Natural killer cell treated with Interleukin-12 subunit alpha and Interleukin-12 subunit beta and Interleukin-15 and Interleukin-18, amount 100 ng/mL, for 72 hours (primary cell): ENCODE results near the gene LRRC34. TPM values are rescaled to one million over a fixed set of nuclear protein-coding genes. Genes with fewer than 3 reads are reported as not detected.

ENCODE experiments used
- ATAC-seq, 2 donors: fragments of 150-1000 bp; cut with Tn5 transposase in 1 of 2; sonication (Bioruptor Pico), chemical (Tn5 transposase) in 1 of 2; 2 replicates each; pipeline ENCODE4 v1.10.0; 2021
- DNase-seq: peaks from one replicate; pipeline ENCODE4 v3.0.0; 2022; ENCODE audit warnings: low spot score
- H3K27ac Mint-ChIP-seq, 2 donors: 1 replicate in 1 of 2; 2 replicates in 1 of 2; pipeline ENCODE4 v1.8.0; 2022; ENCODE audit warnings: mixed read lengths in 2 of 2, mild to moderate bottlenecking in 1 of 2, moderate library complexity in 1 of 2
- H3K27me3 Mint-ChIP-seq, 2 donors: 1 replicate in 1 of 2; 2 replicates in 1 of 2; pipeline ENCODE4 v1.8.0; 2022; ENCODE audit warnings: mixed read lengths in 2 of 2
- H3K36me3 Mint-ChIP-seq: one replicate; pipeline ENCODE4 v1.8.0; 2022; ENCODE audit warnings: mixed read lengths
- H3K4me1 Mint-ChIP-seq, 2 donors: 1 replicate in 1 of 2; 2 replicates in 1 of 2; pipeline ENCODE4 v1.8.0; 2022; ENCODE audit warnings: low read depth in 2 of 2, mixed read lengths in 2 of 2, mild to moderate bottlenecking in 1 of 2
- H3K4me3 Mint-ChIP-seq: one replicate; pipeline ENCODE4 v1.8.0; 2022; ENCODE audit warnings: mixed read lengths
- H3K9me3 Mint-ChIP-seq: 2 replicates; pipeline ENCODE4 v1.8.0; 2022; ENCODE audit warnings: mixed read lengths
- total RNA-seq, 2 donors: library from RNA; stranded (reverse); gene quantifications; one replicate each; pipeline ENCODE4 v1.2.3, GENCODE V29; 2022

The LRRC34 gene
- total RNA-seq, 2 donors from 2014 or later: 0.38 to 0.50 TPM

- no peak for ATAC-seq
- H3K9me3 Mint-ChIP-seq: no peaks in the 10 kb centered on the region
- H3K27me3 Mint-ChIP-seq: no peaks in the 10 kb centered on the region
- H3K4me1 Mint-ChIP-seq: peaks cover 7 to 14% of the 10 kb centered on the region in 2 donors
- no peak overlapping the region for H3K4me3 Mint-ChIP-seq
- H3K36me3 Mint-ChIP-seq: peaks cover 7% of the 10 kb centered on the region
- DNase-seq: no peak
- no peak overlapping the region for H3K27ac Mint-ChIP-seq
Observed at GRCh38 chr3:169792359-169792758, 20.3 kb downstream of the LRRC34 start.

- Mint-ChIP-seq H3K36me3 (peaks cover 12% of the 10 kb centered on the region), H3K4me1 (peaks cover 7 to 14% of the 10 kb centered on the region in 2 donors), H3K27ac (peak overlapping the region in 1 of 2 donors; percentile 0), H3K4me3 (no peak overlapping the region), H3K9me3 (no peaks in the 10 kb centered on the region), H3K27me3 (no peaks in the 10 kb centered on the region)
- DNase-seq: no peak
- ATAC-seq: peak in 1 of 2 donors; percentile 36
Observed at GRCh38 chr3:169790687-169791429, 21.8 kb downstream of the LRRC34 start.

- H3K27ac Mint-ChIP-seq: no peak overlapping the region
- DNase-seq: no peak
- H3K4me1 Mint-ChIP-seq: peaks cover 7 to 14% of the 10 kb centered on the region in 2 donors
- H3K36me3 Mint-ChIP-seq: peaks cover 19% of the 10 kb centered on the region
- no peak for ATAC-seq
- no peaks in the 10 kb centered on the region for H3K9me3 Mint-ChIP-seq
- no peaks in the 10 kb centered on the region for H3K27me3 Mint-ChIP-seq
- H3K4me3 Mint-ChIP-seq: no peak overlapping the region
Observed at GRCh38 chr3:169790219-169790618, 22.5 kb downstream of the LRRC34 start.

DNA sequence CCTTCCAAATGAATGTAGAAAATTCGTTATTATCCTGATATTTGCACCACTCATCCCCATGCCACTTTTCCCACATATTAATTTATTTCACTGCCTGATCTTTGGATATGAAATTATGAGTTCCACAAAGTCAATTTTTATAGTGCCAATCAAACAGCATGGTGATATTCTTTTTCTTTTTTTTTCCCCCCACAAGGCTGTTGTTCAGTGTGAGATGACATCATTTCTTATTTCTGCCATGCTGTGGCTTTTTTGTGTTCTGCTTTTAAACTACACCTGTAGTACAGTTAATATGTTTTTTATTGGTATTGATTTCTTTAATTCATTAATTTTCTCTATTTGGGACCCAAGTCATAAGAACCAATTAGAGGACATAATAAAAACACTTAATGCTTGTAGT is 24.9 kb downstream of the LRRC34 start:
- H3K4me1 Mint-ChIP-seq: peaks cover 7 to 14% of the 10 kb centered on the region in 2 donors
- H3K27me3 Mint-ChIP-seq: no peaks in the 10 kb centered on the region
- H3K36me3 Mint-ChIP-seq: peaks cover 20% of the 10 kb centered on the region
- no peak for ATAC-seq
- DNase-seq: no peak
- no peaks in the 10 kb centered on the region for H3K9me3 Mint-ChIP-seq
- H3K27ac Mint-ChIP-seq: no peak overlapping the region
- no peak overlapping the region for H3K4me3 Mint-ChIP-seq

GRCh38 chr3:169787120-169787519 is 25.6 kb downstream of the LRRC34 start:
- no peak for DNase-seq
- Mint-ChIP-seq H3K27ac (no peak overlapping the region), H3K4me1 (peaks cover 7 to 14% of the 10 kb centered on the region in 2 donors), H3K9me3 (no peaks in the 10 kb centered on the region), H3K27me3 (no peaks in the 10 kb centered on the region), H3K36me3 (peaks cover 24% of the 10 kb centered on the region), H3K4me3 (no peak overlapping the region)
- ATAC-seq: no peak

- DNase-seq (no peak), ATAC-seq (peak in 1 of 2 donors; percentile 48)
- peaks cover 45% of the 10 kb centered on the region for H3K36me3 Mint-ChIP-seq
- peaks cover 28 to 37% of the 10 kb centered on the region in 2 donors for H3K4me1 Mint-ChIP-seq
- H3K4me3 Mint-ChIP-seq: peak overlapping the region; percentile 79
- H3K27me3 Mint-ChIP-seq: no peaks in the 10 kb centered on the region
- peak overlapping the region; percentile 76 to 83 for H3K27ac Mint-ChIP-seq
- no peaks in the 10 kb centered on the region for H3K9me3 Mint-ChIP-seq
Observed at GRCh38 chr3:169781209-169781855, 31.4 kb downstream of the LRRC34 start.

- H3K4me1 Mint-ChIP-seq: peaks cover 32 to 43% of the 10 kb centered on the region in 2 donors
- peak; percentile 56 to 83 for ATAC-seq
Observed at GRCh38 chr3:169780742-169781141, 32.0 kb downstream of the LRRC34 start.

GRCh38 chr3:169777822-169778221 is 34.9 kb downstream of the LRRC34 start:
- ATAC-seq: no peak
- peaks cover 41% of the 10 kb centered on the region for H3K36me3 Mint-ChIP-seq
- no peaks in the 10 kb centered on the region for H3K27me3 Mint-ChIP-seq
- peaks cover 42 to 61% of the 10 kb centered on the region in 2 donors for H3K4me1 Mint-ChIP-seq
- H3K4me3 Mint-ChIP-seq: no peak overlapping the region
- no peak overlapping the region for H3K27ac Mint-ChIP-seq
- DNase-seq: no peak
- no peaks in the 10 kb centered on the region for H3K9me3 Mint-ChIP-seq

More at GRCh38 chr3:169780742-169781141, 32.0 kb downstream of the LRRC34 start:
- Mint-ChIP-seq H3K27ac (peak overlapping the region; percentile 76 to 83), H3K36me3 (peaks cover 39% of the 10 kb centered on the region), H3K27me3 (no peaks in the 10 kb centered on the region), H3K4me3 (peak overlapping the region; percentile 79), H3K9me3 (no peaks in the 10 kb centered on the region)
- DNase-seq: no peak

DNA sequence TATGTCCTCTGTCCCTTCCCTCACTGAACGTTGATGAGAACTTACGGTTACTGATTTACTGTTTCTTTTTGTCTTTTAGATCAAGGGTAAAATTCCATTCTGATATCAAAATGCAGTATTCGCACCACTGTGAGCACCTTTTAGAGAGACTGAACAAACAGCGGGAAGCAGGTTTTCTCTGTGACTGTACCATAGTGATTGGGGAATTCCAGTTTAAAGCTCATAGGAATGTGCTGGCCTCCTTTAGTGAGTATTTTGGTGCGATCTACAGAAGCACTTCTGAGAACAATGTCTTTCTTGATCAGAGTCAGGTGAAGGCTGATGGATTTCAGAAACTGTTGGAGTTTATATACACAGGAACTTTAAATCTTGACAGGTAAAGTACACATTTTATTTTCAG is 38.5 kb downstream of the LRRC34 start:
- H3K4me1 Mint-ChIP-seq: peaks cover 36 to 57% of the 10 kb centered on the region in 2 donors
- ATAC-seq: no peak
- peak overlapping the region; percentile 99 for H3K4me3 Mint-ChIP-seq
- no peak for DNase-seq
- H3K36me3 Mint-ChIP-seq: peaks cover 24% of the 10 kb centered on the region
- H3K27ac Mint-ChIP-seq: peak overlapping the region; percentile 99 to 100
- H3K27me3 Mint-ChIP-seq: no peaks in the 10 kb centered on the region
- no peaks in the 10 kb centered on the region for H3K9me3 Mint-ChIP-seq

- peaks cover 18% of the 10 kb centered on the region for H3K36me3 Mint-ChIP-seq
- H3K27me3 Mint-ChIP-seq: no peaks in the 10 kb centered on the region
- H3K27ac Mint-ChIP-seq: peak within 1 kb of the TSS; percentile 99 to 100
- ATAC-seq: peak; percentile 93 to 94
- peak within 1 kb of the TSS; percentile 99 for H3K4me3 Mint-ChIP-seq
- peaks cover 33 to 51% of the 10 kb centered on the region in 2 donors for H3K4me1 Mint-ChIP-seq
- no peaks in the 10 kb centered on the region for H3K9me3 Mint-ChIP-seq
- peak; percentile 93 for DNase-seq
Observed at GRCh38 chr3:169772897-169773816, 39.5 kb downstream of the LRRC34 start, which contains the start of gene MYNN. Gene MYNN (plus strand): TSS chr3:169773396. CDS start chr3:169774296, 900 bp downstream.

DNA sequence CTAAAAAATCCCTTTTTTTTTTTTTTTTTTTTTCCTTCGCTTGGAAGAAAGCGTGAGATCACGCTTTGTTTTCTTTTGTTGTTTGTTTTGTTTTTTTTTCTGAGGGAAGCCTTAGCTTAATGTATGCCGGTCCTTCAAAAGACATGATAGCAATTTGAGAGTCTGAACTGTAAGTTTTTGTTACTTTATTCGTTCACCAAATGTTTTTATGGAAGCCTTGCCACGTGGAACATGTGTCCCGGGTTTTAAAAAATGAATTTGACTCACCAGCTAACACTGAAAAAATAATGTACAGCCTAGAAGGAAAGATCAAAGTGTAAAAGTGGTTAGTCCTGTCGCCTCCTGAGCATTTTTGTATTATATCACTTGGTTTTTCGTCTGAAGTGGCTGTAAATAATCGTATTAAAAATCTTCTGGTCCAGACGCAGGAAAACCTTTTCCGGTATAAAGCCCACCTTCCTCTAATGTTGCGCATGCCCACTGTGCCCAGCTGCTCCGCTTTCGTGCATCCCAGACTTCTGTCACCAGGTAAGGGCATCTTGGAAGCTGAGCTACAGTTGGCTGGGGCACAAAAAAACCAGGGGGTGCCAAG is 40.3 kb downstream of the LRRC34 start:
- ATAC-seq (peak; percentile 37 to 61), DNase-seq (no peak)
- H3K27me3 Mint-ChIP-seq: no peaks in the 10 kb centered on the region
- peaks cover 32 to 51% of the 10 kb centered on the region in 2 donors for H3K4me1 Mint-ChIP-seq
- H3K27ac Mint-ChIP-seq: peak overlapping the region; percentile 99 to 100
- no peaks in the 10 kb centered on the region for H3K9me3 Mint-ChIP-seq
- peaks cover 14% of the 10 kb centered on the region for H3K36me3 Mint-ChIP-seq
- peak overlapping the region; percentile 99 for H3K4me3 Mint-ChIP-seq

DNA sequence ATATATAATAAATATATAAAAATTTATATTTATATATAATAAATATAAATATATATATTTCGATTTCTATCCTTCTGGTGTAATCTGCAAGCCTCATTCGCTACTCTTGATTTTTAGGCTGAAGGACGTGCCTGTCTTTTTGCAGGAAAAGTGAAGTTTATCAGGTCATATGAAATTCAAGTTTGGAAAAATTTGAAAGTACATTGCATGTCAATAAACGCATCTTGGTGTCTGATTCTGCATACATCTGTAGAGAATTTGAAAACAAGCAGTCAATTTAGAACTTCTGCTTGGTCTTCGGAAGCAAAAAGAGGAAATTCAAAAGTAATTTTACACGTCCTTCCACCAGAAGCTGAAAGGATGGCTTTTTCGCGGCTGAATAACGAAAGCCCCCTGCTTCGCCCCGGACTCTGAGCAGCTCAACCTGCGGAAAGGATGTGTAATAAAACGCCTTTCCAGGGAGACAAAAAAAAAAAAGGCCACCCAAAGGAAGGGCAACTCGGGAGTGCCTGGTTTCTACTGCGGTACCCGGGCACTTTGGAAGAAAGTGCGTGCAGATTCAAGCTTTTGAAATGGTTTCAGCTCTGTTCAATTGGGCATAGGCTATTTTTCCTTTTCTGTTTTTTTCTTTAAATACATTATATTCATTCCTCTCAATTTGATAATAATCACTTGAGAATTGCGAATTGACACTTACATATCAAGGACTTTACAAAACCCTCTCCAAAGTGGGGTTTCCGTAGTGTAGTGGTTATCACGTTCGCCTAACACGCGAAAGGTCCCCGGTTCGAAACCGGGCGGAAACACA is 41.0 kb downstream of the LRRC34 start:
- peak overlapping the region; percentile 99 for H3K4me3 Mint-ChIP-seq
- peak overlapping the region; percentile 99 to 100 for H3K27ac Mint-ChIP-seq
- peaks cover 30 to 46% of the 10 kb centered on the region in 2 donors for H3K4me1 Mint-ChIP-seq
- peaks cover 14% of the 10 kb centered on the region for H3K36me3 Mint-ChIP-seq
- DNase-seq: peak; percentile 71
- no peaks in the 10 kb centered on the region for H3K9me3 Mint-ChIP-seq
- ATAC-seq: peak; percentile 15 to 18
- no peaks in the 10 kb centered on the region for H3K27me3 Mint-ChIP-seq
